Small intestine (tissue), 7 donors: ENCODE results near the gene GNPAT. TPM values are rescaled to one million over a fixed set of nuclear protein-coding genes. Genes with fewer than 3 reads are reported as not detected.

Experiments
- DNase-seq, 2 donors: peaks; one replicate each; pipeline versions ENCODE4 v3.0.0 to v3.0.0-alpha.2; 2013
- FAIRE-seq: peaks from 2 replicates; lab custom pipeline; 2012; peaks lifted over from hg19 to GRCh38; lab: Jason Lieb, UNC
- H3K27ac ChIP-seq, 3 donors: one replicate each; pipeline ENCODE4 v1.5.1; 2013; ENCODE audit warnings: low read length in 2 of 3, mild to moderate bottlenecking in 2 of 3, control low read depth in 1 of 3, inconsistent platforms in 1 of 3, low read depth in 1 of 3, moderate library complexity in 1 of 3
- H3K27me3 ChIP-seq, 3 donors: one replicate each; pipeline ENCODE4 v1.6.1; 2013; ENCODE audit warnings: low read length in 3 of 3, inconsistent platforms in 1 of 3; ENCODE audit not compliant: control insufficient read depth in 3 of 3, insufficient read depth in 3 of 3
- H3K36me3 ChIP-seq, 3 donors: one replicate each; pipeline ENCODE4 v1.6.1; 2013; ENCODE audit warnings: low read length in 3 of 3, inconsistent platforms in 1 of 3, low read depth in 1 of 3, mild to moderate bottlenecking in 1 of 3, moderate library complexity in 1 of 3; ENCODE audit not compliant: control insufficient read depth in 3 of 3, insufficient read depth in 2 of 3
- H3K4me1 ChIP-seq, 3 donors: one replicate each; pipeline ENCODE4 v1.6.1; 2013; ENCODE audit warnings: low read length in 2 of 3, inconsistent platforms in 1 of 3, low read depth in 1 of 3, mild to moderate bottlenecking in 1 of 3, moderate library complexity in 1 of 3; ENCODE audit not compliant: control insufficient read depth in 3 of 3, insufficient read depth in 2 of 3
- H3K4me3 ChIP-seq, 3 donors: one replicate each; pipeline ENCODE4 v1.5.1; 2013; ENCODE audit warnings: low read length in 3 of 3, control low read depth in 1 of 3, inconsistent platforms in 1 of 3, low read depth in 1 of 3, mild to moderate bottlenecking in 1 of 3, moderate library complexity in 1 of 3
- H3K9me3 ChIP-seq, 2 donors: one replicate each; pipeline ENCODE4 v1.6.1; 2013; ENCODE audit warnings: low read depth in 1 of 2, low read length in 1 of 2; ENCODE audit not compliant: control insufficient read depth in 2 of 2, insufficient read depth in 1 of 2
- WGBS, 3 donors: extraction: QIAGEN DNeasy Blood & Tissue Kit; methylation state at CpG; one replicate each; pipeline ENCODE4 v1.1.7; 2013; 5-methylcytosine and 5-hydroxymethylcytosine counted together
- polyA plus RNA-seq, 4 donors: library from polyadenylated mRNA; stranded (reverse) in 3 of 4; unstranded in 1 of 4; fragments of 200-250 nt in 3 of 4; fragments of 120-200 nt in 1 of 4; gene quantifications; one replicate each; pipeline versions ENCODE4 v1.2.1 to v1.2.3, GENCODE V29; 2013
- donor health status: healthy with polysubstance abuse.
- donor health status: control.
- donor health status: control.
- donor health status: Bipolar disorder and iron deficiency.
- donor health status: healthy.

The GNPAT gene
- polyA plus RNA-seq, 4 donors, result 43.4 to 69.4 (median 56.6) TPM

DNA sequence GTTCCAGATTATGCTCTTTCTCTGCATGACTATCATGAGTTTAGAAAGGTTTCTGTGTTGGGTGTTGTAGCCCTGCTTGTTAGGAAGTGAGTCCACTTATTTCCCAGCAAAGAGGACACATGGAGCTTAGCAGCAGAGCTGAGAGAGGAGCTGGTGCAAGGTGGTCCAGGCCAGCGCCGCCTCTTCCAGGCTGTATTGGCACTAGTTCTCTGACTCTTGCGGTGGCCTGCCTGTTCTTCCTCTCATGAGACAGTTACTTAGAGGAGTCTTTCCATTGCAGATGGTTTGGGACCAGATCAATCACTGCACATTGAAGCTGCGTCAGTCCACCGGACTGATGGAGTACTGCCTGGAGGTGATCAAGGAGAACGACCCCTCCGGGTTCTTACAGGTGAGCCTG lies 41.1 kb upstream of the GNPAT start:
- Histone ChIP-seq H3K4me3 (no peak overlapping the region), H3K27ac (no peak overlapping the region), H3K9me3 (no peaks in the 10 kb centered on the region), H3K4me1 (no peaks in the 10 kb centered on the region), H3K27me3 (peaks cover 0 to 1% (median 0%) of the 10 kb centered on the region in 3 donors), H3K36me3 (no peaks in the 10 kb centered on the region)
- no peak for DNase-seq
- FAIRE-seq, result no peak
- WGBS, 3 donors, result 95 to 97% (median 96%) methylated on average over 7 of the region's 7 CpGs

DNA sequence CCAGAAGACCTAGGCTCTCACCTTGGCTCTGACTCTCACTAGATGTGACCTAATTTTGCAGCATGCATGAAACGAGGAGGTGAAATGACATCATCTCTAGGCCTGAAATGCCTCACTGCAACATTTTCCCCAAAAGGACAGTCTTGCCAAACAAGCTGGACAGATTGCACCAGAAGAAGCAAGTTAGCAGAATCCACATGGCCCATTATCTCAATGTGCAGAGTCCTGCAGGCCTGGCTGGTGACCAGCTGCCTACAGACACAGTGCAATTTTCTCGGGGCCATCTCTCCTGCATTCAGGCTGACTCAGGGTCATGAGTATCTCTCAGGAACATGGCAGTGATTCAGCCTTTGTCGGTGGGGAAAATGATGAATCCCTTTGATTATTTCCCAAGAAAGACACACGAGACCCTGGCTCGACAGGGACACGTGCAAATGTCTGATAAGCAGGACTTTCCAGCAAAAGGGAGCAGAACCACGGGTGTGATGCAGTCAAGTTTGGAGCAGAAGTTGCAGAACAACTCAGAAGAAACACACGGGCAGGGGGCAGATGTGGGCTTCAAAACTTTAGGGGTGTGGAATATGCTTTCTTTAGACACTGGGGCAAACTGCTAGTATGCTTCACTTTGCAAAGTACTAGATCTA lies 40.5 kb upstream of the GNPAT start:
- Histone ChIP-seq H3K36me3 (no peaks in the 10 kb centered on the region), H3K27ac (no peak overlapping the region), H3K9me3 (no peaks in the 10 kb centered on the region), H3K4me1 (no peaks in the 10 kb centered on the region), H3K4me3 (no peak overlapping the region), H3K27me3 (no peaks in the 10 kb centered on the region)
- DNase-seq, result no peak
- 67 to 74% (median 74%) methylated on average over 8 of the region's 8 CpGs for WGBS, 3 donors
- no peak for FAIRE-seq

DNA sequence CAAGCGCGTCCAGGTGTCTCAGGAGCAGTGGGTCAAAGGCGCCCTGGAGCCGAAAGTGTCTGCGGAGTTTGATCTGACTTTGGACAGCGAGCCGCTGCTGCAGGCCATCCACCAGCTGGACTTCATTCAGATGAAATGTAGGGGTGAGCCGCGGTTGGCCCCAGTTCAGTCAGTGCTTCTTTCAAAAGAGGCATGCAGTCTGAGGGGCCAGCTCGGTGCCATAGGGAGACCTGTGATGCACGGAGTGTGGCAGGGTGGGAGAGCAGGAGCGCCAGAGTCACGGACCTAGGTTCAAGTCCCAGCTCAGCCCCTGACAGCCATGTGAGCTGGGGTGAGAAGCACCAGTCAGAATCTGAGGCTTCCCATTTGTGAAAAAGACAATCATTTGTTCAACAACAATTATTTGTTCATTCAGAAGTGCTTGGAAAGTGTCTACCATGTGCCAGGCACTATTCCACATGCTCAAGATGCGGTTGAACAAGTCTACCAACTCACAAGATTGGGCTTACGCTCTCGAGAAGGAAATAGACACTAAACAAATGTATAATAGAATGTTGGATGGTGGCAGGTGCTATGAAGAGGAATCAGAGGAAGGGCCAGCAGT lies 39.5 kb upstream of the GNPAT start:
- H3K4me3 ChIP-seq, result no peak overlapping the region
- H3K36me3 ChIP-seq, result no peaks in the 10 kb centered on the region
- H3K4me1 ChIP-seq, result no peaks in the 10 kb centered on the region
- 85 to 89% (median 88%) methylated on average over 16 of the region's 16 CpGs for WGBS, 3 donors
- no peaks in the 10 kb centered on the region for H3K27me3 ChIP-seq
- FAIRE-seq (no peak), DNase-seq (no peak)
- no peak overlapping the region for H3K27ac ChIP-seq
- no peaks in the 10 kb centered on the region for H3K9me3 ChIP-seq

DNA sequence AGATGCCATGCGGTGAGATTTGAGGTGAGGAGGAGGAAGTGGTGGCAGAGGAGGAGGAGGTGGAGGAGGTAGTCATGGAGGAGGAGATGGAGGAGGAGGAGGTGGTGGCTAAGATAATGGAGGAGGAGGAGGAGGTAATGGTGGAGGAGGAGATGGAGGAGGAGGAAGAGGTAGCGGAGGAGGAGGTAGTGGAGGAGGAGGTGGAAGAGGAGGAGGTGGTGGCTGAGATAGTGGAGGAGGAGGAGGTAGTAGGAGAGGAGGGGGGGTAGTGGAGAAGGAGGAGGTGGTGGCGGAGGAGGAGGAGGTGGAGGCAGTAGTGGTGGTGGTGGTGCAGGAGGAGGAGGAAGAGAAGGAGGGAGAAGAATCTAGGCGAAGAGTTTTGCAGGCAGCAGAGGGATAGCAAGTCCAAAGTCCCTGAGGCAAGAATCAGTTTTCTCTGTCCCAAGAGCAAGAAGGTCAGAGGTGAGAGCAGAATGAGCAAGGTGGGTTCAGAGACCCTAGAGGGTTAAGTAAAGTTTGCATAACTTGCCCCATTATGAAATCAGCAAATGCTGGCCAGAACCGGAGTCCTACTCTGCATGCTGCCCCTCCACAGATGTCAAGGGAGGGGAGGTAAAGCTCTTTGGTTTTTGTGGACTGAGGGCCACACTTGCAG lies 38.9 kb upstream of the GNPAT start:
- no peaks in the 10 kb centered on the region for H3K4me1 ChIP-seq
- DNase-seq, result no peak
- no peak for FAIRE-seq
- H3K36me3 ChIP-seq, result no peaks in the 10 kb centered on the region
- WGBS, 3 donors, result 58 to 70% (median 62%) methylated on average over 5 of the region's 5 CpGs
- H3K9me3 ChIP-seq, result no peaks in the 10 kb centered on the region
- H3K4me3 ChIP-seq, result no peak overlapping the region
- H3K27me3 ChIP-seq, result no peaks in the 10 kb centered on the region
- no peak overlapping the region for H3K27ac ChIP-seq

DNA sequence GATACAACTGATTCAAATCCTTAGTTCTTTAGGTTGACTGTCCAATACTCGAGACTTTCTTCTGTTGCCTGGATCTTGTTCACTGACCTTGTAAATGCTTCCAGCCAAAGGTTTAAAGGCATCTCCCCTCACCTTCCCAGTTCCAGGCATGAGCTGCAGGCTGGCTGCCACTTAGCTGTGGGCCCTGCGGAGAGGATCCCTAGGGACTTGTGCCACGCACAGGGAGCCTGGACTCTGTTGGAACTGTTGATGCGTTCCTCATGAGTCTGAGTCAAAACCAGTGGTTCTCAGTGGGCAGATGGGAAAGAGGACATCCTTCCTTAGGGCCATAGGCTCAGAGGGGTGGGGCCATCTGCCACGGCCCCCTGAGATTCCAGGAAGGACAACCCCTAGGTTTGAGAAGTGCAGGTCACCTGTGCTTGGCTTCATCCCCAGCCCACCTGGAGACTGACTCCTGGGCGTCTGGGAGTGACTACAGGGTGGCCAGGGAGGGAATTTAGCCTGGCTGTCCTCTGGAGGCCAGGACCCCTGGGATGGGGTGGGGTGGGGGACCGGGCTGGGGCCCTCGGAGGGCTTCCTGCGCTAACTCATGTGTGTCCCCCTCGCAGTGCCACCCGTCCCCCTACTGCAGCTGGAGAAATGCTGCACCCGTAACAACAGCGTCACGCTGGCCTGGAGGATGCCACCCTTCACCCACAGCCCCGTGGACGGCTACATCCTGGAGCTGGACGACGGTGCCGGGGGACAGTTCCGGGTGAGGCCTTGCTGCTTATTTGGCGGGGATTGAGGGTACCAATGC lies 37.6 kb upstream of the GNPAT start:
- Histone ChIP-seq H3K4me3 (no peak overlapping the region), H3K27me3 (no peaks in the 10 kb centered on the region), H3K27ac (no peak overlapping the region), H3K9me3 (no peaks in the 10 kb centered on the region), H3K36me3 (no peaks in the 10 kb centered on the region), H3K4me1 (no peaks in the 10 kb centered on the region)
- no peak for FAIRE-seq
- WGBS, 3 donors, result 82 to 90% (median 87%) methylated on average over 21 of the region's 21 CpGs
- DNase-seq, result no peak

DNA sequence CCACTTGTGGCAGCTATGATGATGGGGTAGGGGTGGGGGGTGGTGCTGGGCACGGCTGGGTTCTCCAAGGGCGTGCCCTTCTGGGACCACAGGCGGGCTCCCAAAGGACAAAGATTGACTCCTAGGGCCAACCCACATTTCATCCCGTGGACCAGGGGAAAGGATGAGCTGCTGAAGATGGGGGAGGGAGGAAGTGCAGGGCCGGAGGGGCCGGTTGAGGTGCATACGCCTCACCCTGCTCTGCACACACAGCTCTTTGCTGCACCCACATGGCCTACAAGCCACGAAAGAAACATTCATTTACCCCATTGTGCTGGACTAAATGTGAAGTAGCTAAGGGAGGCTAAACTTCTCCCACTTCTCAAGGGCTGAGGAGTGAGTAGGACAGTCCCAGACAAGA lies 34.2 kb upstream of the GNPAT start:
- no peak for DNase-seq
- H3K27me3 ChIP-seq, result no peaks in the 10 kb centered on the region
- no peak for FAIRE-seq
- no peak overlapping the region for H3K27ac ChIP-seq
- H3K4me1 ChIP-seq, result peaks cover 0 to 4% (median 0%) of the 10 kb centered on the region in 3 donors
- 52 to 64% (median 59%) methylated on average over 8 of the region's 8 CpGs for WGBS, 3 donors
- H3K9me3 ChIP-seq, result no peaks in the 10 kb centered on the region
- no peaks in the 10 kb centered on the region for H3K36me3 ChIP-seq
- H3K4me3 ChIP-seq, result no peak overlapping the region

DNA sequence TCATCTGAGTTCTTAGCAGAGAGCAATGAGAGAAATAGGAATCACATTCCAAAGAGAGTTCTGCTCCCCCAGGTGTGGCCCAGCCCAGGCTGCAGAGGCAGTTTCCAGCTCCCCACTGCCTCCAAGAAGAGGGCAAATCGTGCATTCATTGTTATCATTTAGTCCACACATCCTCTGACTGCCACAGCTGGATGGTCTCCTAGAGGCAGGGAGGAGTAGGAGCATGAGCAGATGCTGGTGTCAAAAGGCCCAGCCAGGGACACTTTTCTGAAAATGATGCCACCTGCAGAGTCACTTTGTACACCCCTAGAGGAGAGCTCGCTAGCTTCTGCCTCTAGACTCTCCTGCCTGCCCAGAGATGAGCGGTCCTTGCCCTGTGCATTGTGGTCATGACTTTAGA lies 33.6 kb upstream of the GNPAT start:
- Histone ChIP-seq H3K9me3 (no peaks in the 10 kb centered on the region), H3K4me3 (no peak overlapping the region), H3K4me1 (peaks cover 0 to 6% (median 0%) of the 10 kb centered on the region in 3 donors), H3K27me3 (no peaks in the 10 kb centered on the region), H3K36me3 (no peaks in the 10 kb centered on the region), H3K27ac (no peak overlapping the region)
- 69 to 78% (median 77%) methylated on average over 3 of the region's 3 CpGs for WGBS, 3 donors
- FAIRE-seq (no peak), DNase-seq (no peak)

DNA sequence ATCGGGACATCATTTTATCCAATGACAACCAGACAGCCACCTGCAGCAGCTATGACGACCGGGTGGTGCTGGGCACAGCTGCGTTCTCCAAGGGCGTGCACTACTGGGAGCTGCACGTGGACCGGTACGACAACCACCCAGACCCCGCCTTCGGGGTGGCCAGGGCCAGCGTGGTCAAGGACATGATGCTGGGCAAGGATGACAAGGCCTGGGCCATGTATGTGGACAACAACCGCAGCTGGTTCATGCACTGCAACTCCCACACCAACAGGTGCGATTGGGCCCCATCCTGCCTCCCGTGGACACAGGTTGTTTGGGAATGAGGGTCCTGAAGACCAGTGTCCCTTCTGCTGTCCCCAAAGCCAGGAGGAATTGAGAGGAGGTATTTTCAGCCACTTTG lies 32.0 kb upstream of the GNPAT start:
- WGBS, 3 donors, result 88 to 92% (median 90%) methylated on average over 14 of the region's 14 CpGs
- H3K27ac ChIP-seq, result no peak overlapping the region
- no peak overlapping the region for H3K4me3 ChIP-seq
- no peaks in the 10 kb centered on the region for H3K36me3 ChIP-seq
- no peaks in the 10 kb centered on the region for H3K27me3 ChIP-seq
- no peak for FAIRE-seq
- DNase-seq, result no peak
- peaks cover 0 to 10% (median 0%) of the 10 kb centered on the region in 3 donors for H3K4me1 ChIP-seq
- no peaks in the 10 kb centered on the region for H3K9me3 ChIP-seq
